H1 (cell line): ENCODE results near the gene PLA2R1. TPM values are rescaled to one million over a fixed set of nuclear protein-coding genes. Genes with fewer than 3 reads are reported as not detected.

ENCODE experiments used
- CTCF ChIA-PET: fragments of 300-600 bp; sonication (Branson Sonifier 250); formaldehyde crosslinking; loops from one replicate; lab custom pipeline; 2021; ENCODE audit not compliant: partially characterized antibody; lab: Charles Lee
- POLR2A ChIA-PET: fragments of 300-600 bp; sonication (Branson Sonifier 250); formaldehyde crosslinking; loops from one replicate; lab custom pipeline; 2021; ENCODE audit warnings: inconsistent platforms; ENCODE audit not compliant: partially characterized antibody; lab: Charles Lee
- DNase-seq, 2 experiments: peaks; one replicate each; pipeline versions ENCODE4 v3.0.0 to v3.0.0-alpha.2; 2010 to 2022; ENCODE audit warnings: low spot score in 2 of 2, low read depth in 1 of 2, mixed read lengths in 1 of 2
- FAIRE-seq: peaks from 2 replicates; lab custom pipeline; 2011; peaks lifted over from hg19 to GRCh38; lab: Jason Lieb, UNC
- H2AFZ ChIP-seq: 2 replicates; pipeline ENCODE4 v1.8.1; 2012; ENCODE audit warnings: low read length, inconsistent platforms
- H2AK5ac ChIP-seq: 2 replicates; pipeline ENCODE4 v1.6.1; 2013; ENCODE audit warnings: low read depth, low read length
- H2BK120ac ChIP-seq: replicated peaks from 2 replicates; pipeline ENCODE3; 2013; ENCODE audit warnings: low read depth, low read length, inconsistent platforms
- H2BK12ac ChIP-seq: 2 replicates; pipeline ENCODE4 v1.6.1; 2013; ENCODE audit warnings: low read depth, low read length
- H2BK15ac ChIP-seq: 2 replicates; pipeline ENCODE4 v1.6.1; 2013; ENCODE audit warnings: low read length
- H2BK20ac ChIP-seq: 2 replicates; pipeline ENCODE4 v1.6.1; 2013; ENCODE audit warnings: low read length
- H2BK5ac ChIP-seq: 2 replicates; pipeline ENCODE4 v1.6.1; 2013; ENCODE audit warnings: low read depth, low read length
- H3K14ac ChIP-seq: 2 replicates; pipeline ENCODE4 v1.6.1; 2013; ENCODE audit warnings: inconsistent platforms; ENCODE audit not compliant: insufficient read length
- H3K18ac ChIP-seq: 2 replicates; pipeline ENCODE4 v1.6.1; 2013; ENCODE audit warnings: low read length; ENCODE audit errors: extremely low read depth
- H3K23ac ChIP-seq: 2 replicates; pipeline ENCODE4 v1.6.1; 2013; ENCODE audit warnings: inconsistent platforms; ENCODE audit not compliant: insufficient read length
- H3K23me2 ChIP-seq: 2 replicates; pipeline ENCODE4 v1.6.1; 2013; ENCODE audit warnings: low read depth, low read length
- H3K27ac ChIP-seq: 2 replicates; pipeline ENCODE4 v1.6.1; 2011; ENCODE audit warnings: low read depth, low read length, inconsistent platforms
- H3K27me3 ChIP-seq, 4 experiments: replicated peaks in 1 of 4; 1 replicate in 1 of 4; 2 replicates in 3 of 4; pipeline versions ENCODE4 v1.6.1 to v1.8.1; 2011 to 2013; ENCODE audit warnings: low read length in 3 of 4, mild to moderate bottlenecking in 3 of 4, inconsistent platforms in 2 of 4, mixed read lengths in 2 of 4, moderate library complexity in 1 of 4; ENCODE audit not compliant: control insufficient read depth in 3 of 4, insufficient read depth in 3 of 4; ENCODE audit errors: extremely low read depth in 1 of 4
- H3K36me3 ChIP-seq, 4 experiments: 2 replicates each; pipeline versions ENCODE4 v1.6.1 to v1.8.1; 2011 to 2013; ENCODE audit warnings: mild to moderate bottlenecking in 4 of 4, low read length in 3 of 4, moderate library complexity in 2 of 4, control low read depth in 1 of 4, inconsistent platforms in 1 of 4; ENCODE audit not compliant: insufficient read depth in 4 of 4, control insufficient read depth in 2 of 4
- H3K4ac ChIP-seq: replicated peaks from 2 replicates; pipeline ENCODE3; 2013; ENCODE audit warnings: low read length, low read depth, mixed read lengths, inconsistent platforms; ENCODE audit not compliant: insufficient read length
- H3K4me1 ChIP-seq, 4 experiments: replicated peaks in 1 of 4; 1 replicate in 1 of 4; 2 replicates in 3 of 4; pipeline versions ENCODE4 v1.6.1 to v1.8.1; 2011 to 2013; ENCODE audit warnings: low read length in 3 of 4, inconsistent platforms in 2 of 4, mixed read lengths in 1 of 4; ENCODE audit not compliant: insufficient read depth in 4 of 4, control insufficient read depth in 3 of 4
- H3K4me2 ChIP-seq, 2 experiments: 2 replicates each; pipeline versions ENCODE4 v1.6.1 to v1.8.1; 2011 to 2013; ENCODE audit warnings: low read depth in 2 of 2, low read length in 2 of 2, control low read depth in 1 of 2, inconsistent platforms in 1 of 2, mild to moderate bottlenecking in 1 of 2; ENCODE audit not compliant: insufficient read depth in 1 of 2
- H3K4me3 ChIP-seq, 4 experiments: fragments of 200-600, 300-600 bp in 1 of 4; sonication (generic), shearing (Covaris generic), sonication (Bioruptor Twin) in 1 of 4; 2 replicates each; pipeline versions ENCODE4 v1.5.1 to v1.8.1; 2011 to 2016; ENCODE audit warnings: low read length in 4 of 4, low read depth in 3 of 4, control low read depth in 2 of 4, inconsistent platforms in 2 of 4, mild to moderate bottlenecking in 2 of 4, mixed read lengths in 1 of 4, moderate library complexity in 1 of 4; ENCODE audit not compliant: insufficient read depth in 2 of 4; ENCODE audit errors: extremely low read depth in 1 of 4
- H3K56ac ChIP-seq: replicated peaks from 2 replicates; pipeline ENCODE3; 2013; ENCODE audit warnings: low read depth, mild to moderate bottlenecking, mixed read lengths, low read length, inconsistent platforms; ENCODE audit not compliant: insufficient read length
- H3K79me1 ChIP-seq: 2 replicates; pipeline ENCODE4 v1.6.1; 2013; ENCODE audit warnings: low read depth, low read length, control low read depth
- H3K79me2 ChIP-seq, 2 experiments: 2 replicates each; pipeline versions ENCODE4 v1.6.1 to v1.8.1; 2012 to 2013; ENCODE audit warnings: low read length in 2 of 2, mild to moderate bottlenecking in 2 of 2, inconsistent platforms in 1 of 2; ENCODE audit not compliant: insufficient read depth in 2 of 2, control insufficient read depth in 1 of 2
- H3K9ac ChIP-seq, 4 experiments: replicated peaks in 1 of 4; 1 replicate in 1 of 4; 2 replicates in 3 of 4; pipeline versions ENCODE4 v1.6.1 to v1.8.1; 2011 to 2013; ENCODE audit warnings: low read depth in 3 of 4, low read length in 3 of 4, control low read depth in 2 of 4, mild to moderate bottlenecking in 2 of 4, moderate library complexity in 2 of 4, inconsistent platforms in 1 of 4; ENCODE audit errors: extremely low read depth in 1 of 4
- H3K9me3 ChIP-seq, 2 experiments: 2 replicates each; pipeline versions ENCODE4 v1.6.1 to v1.8.1; 2012 to 2013; ENCODE audit warnings: mild to moderate bottlenecking in 2 of 2, moderate library complexity in 2 of 2, control low read depth in 1 of 2, inconsistent platforms in 1 of 2, low read depth in 1 of 2, low read length in 1 of 2, mixed read lengths in 1 of 2; ENCODE audit not compliant: insufficient read depth in 2 of 2
- H4K20me1 ChIP-seq, 2 experiments: replicated peaks in 1 of 2; 2 replicates each; pipeline versions ENCODE3 to v1.8.1; 2011 to 2013; ENCODE audit warnings: inconsistent platforms in 2 of 2, low read length in 2 of 2, mild to moderate bottlenecking in 1 of 2; ENCODE audit not compliant: insufficient read depth in 2 of 2, control insufficient read depth in 1 of 2
- H4K5ac ChIP-seq: 2 replicates; pipeline ENCODE4 v1.6.1; 2013; ENCODE audit warnings: low read length, low read depth, mixed read lengths, inconsistent platforms; ENCODE audit not compliant: insufficient read length
- H4K8ac ChIP-seq: 2 replicates; pipeline ENCODE4 v1.8.0; 2013; ENCODE audit warnings: mild to moderate bottlenecking, moderate library complexity, low read length, inconsistent platforms; ENCODE audit not compliant: insufficient read depth; ENCODE audit errors: extremely low read depth
- H4K91ac ChIP-seq: replicated peaks from 2 replicates; pipeline ENCODE3; 2013; ENCODE audit warnings: low read length, mixed read lengths, inconsistent platforms; ENCODE audit not compliant: insufficient read length
- CEBPB ChIP-seq: IDR thresholded peaks from 2 replicates; pipeline ENCODE4 v1.6.1; 2012; ENCODE audit warnings: low read depth, low read length
- CHD2 ChIP-seq: IDR thresholded peaks from 2 replicates; pipeline ENCODE4 v1.6.1; 2012; ENCODE audit warnings: low read length, improper control_type of control experiment
- CREB1 ChIP-seq: IDR thresholded peaks from 2 replicates; pipeline ENCODE4 v1.6.1; 2012; ENCODE audit warnings: inconsistent platforms
- EZH2 ChIP-seq: fragments of 200-600 bp; sonication (generic); IDR thresholded peaks from 2 replicates; pipeline ENCODE4 v1.7.1; 2012; ENCODE audit warnings: low read depth, mild to moderate bottlenecking, moderate library complexity, low read length, inconsistent platforms; ENCODE audit not compliant: severe bottlenecking
- HDAC2 ChIP-seq, 2 experiments: fragments of 300-600 bp in 1 of 2; sonication (generic) in 1 of 2; IDR thresholded peaks; 2 replicates each; pipeline ENCODE4 v1.6.1; 2011 to 2012; ENCODE audit warnings: low read depth in 2 of 2, low read length in 2 of 2, mild to moderate bottlenecking in 2 of 2, moderate library complexity in 2 of 2, borderline replicate concordance in 1 of 2, inconsistent platforms in 1 of 2
- NRF1 ChIP-seq: IDR thresholded peaks from 2 replicates; pipeline ENCODE4 v1.6.1; 2011; ENCODE audit warnings: mild to moderate bottlenecking, low read depth, low read length, improper control_type of control experiment
- SP2 ChIP-seq: IDR thresholded peaks from 2 replicates; pipeline ENCODE4 v1.6.1; 2012; ENCODE audit warnings: mild to moderate bottlenecking, low read length, inconsistent platforms
- SRF ChIP-seq: IDR thresholded peaks from 2 replicates; pipeline ENCODE4 v1.6.1; 2011; ENCODE audit warnings: mild to moderate bottlenecking, low read depth, low read length, moderate library complexity
- TEAD4 ChIP-seq: IDR thresholded peaks from 2 replicates; pipeline ENCODE4 v1.6.1; 2012; ENCODE audit warnings: low read depth, low read length, inconsistent platforms, mixed read lengths
- ZNF274 ChIP-seq: IDR thresholded peaks from 2 replicates; pipeline ENCODE4 v1.7.0; 2012; ENCODE audit warnings: low read length, borderline replicate concordance; ENCODE audit errors: extremely low read depth
- WGBS, 2 experiments: shearing (Covaris generic) in 1 of 2; methylation state at CpG; one replicate each; pipeline versions ENCODE4 v1.1.6 to v1.1.7; 2013 to 2015; ENCODE audit warnings: low lambda C conversion rate in 2 of 2, mixed read lengths in 2 of 2, inconsistent platforms in 1 of 2, low coverage in 1 of 2, missing lambda C conversion rate in 1 of 2; ENCODE audit not compliant: insufficient replicate concordance in 2 of 2, insufficient coverage in 1 of 2, insufficient read length in 1 of 2; ENCODE audit errors: extremely low coverage in 1 of 2, missing lambda C conversion rate in 1 of 2; 5-methylcytosine and 5-hydroxymethylcytosine counted together
- polyA plus RNA-seq, 7 experiments: library from polyadenylated mRNA; depleted of rRNA in 3 of 7; stranded (reverse) in 5 of 7; unstranded in 2 of 7; fragments of >200 nt in 5 of 7; fragments of 200-250 nt in 2 of 7; gene quantifications; 1 replicate in 5 of 7; 2 replicates in 1 of 7; 4 replicates in 1 of 7; pipeline versions ENCODE4 v1.2.1 to v1.2.3, GENCODE V29; 2011 to 2013; ENCODE audit warnings: missing spikeins in 2 of 7, mixed read lengths in 2 of 7
- total RNA-seq: library from RNA; stranded (reverse); fragmentation: NEBNext Ultra II Directional; extraction: Animal tissue kit (Norgen Biotek cat#: 25700); gene quantifications from 2 replicates; pipeline ENCODE4 v1.2.1, GENCODE V29; 2021

Gene PLA2R1
- total and polyA plus RNA-seq, 2 of the 8 experiments (the other 6 are each of a cell fraction or from before 2014, with no cell fraction given): 0.65 to 1.5 TPM

DNA sequence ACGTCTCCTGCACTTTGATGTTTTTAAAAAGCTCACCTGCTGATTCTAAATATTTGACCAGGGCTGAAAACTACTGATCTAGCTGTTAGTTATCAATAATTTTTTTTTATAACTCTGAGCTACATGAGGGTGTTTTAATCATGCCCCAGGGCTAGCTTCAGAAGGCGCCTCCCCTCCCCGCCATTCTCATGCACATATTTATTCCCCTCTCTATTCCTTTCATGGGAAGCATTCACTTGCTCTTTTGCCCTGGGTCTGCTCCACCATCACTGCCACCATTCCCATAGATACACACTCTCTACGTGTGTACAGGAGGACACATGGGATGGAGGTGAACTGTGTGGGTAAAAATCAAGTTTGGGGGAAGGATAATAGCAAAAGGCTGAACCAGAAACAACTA, 101.0 kb downstream of the PLA2R1 start:
- no peak overlapping the region for H4K91ac ChIP-seq
- H3K56ac ChIP-seq: no peak overlapping the region
- H3K36me3 ChIP-seq: no peaks in the 10 kb centered on the region
- H2BK12ac ChIP-seq: no peak overlapping the region
- H2BK120ac ChIP-seq: no peak overlapping the region
- H3K4me2 ChIP-seq: no peak overlapping the region
- H3K27ac ChIP-seq: no peak overlapping the region
- H3K4me1 ChIP-seq: peaks cover 0 to 6% (median 1%) of the 10 kb centered on the region in 4 experiments; a peak in 2 of 7 replicates
- H2AK5ac ChIP-seq: no peak overlapping the region
- FAIRE-seq: no peak
- no peak overlapping the region for H3K4me3 ChIP-seq
- H3K18ac ChIP-seq: no peak overlapping the region
- no peaks in the 10 kb centered on the region for H3K27me3 ChIP-seq
- no peaks in the 10 kb centered on the region for H3K9me3 ChIP-seq
- H4K5ac ChIP-seq: no peak overlapping the region
- no peak overlapping the region for H3K4ac ChIP-seq
- peaks cover 0 to 2% of the 10 kb centered on the region in 2 experiments for H4K20me1 ChIP-seq
- H2BK20ac ChIP-seq: no peak overlapping the region
- CTCF ChIA-PET: interaction anchor here (0.8 to 1.5 kb wide), 4 partner anchors 22 to 1034 kb away, joined by 3 to 4 read pairs (median 3); no protein-coding TSS in a partner anchor
- no peak overlapping the region for H2AFZ ChIP-seq
- POLR2A ChIA-PET: no interaction called here
- no peak overlapping the region for H3K14ac ChIP-seq
- H2BK5ac ChIP-seq: no peak overlapping the region
- no peak overlapping the region for H3K9ac ChIP-seq
- TF ChIP-seq EZH2: no peak
- no peak for TF ChIP-seq SRF
- no peak for TF ChIP-seq ZNF274
- TF ChIP-seq CEBPB: no peak
- TF ChIP-seq CHD2: no peak
- no peak for TF ChIP-seq HDAC2 (IDR thresholded peaks at IDR 0.05; ENCODE audit: borderline replicate concordance in 1 of 2, low read depth in 2 of 2, low read length in 2 of 2)
- no peak for TF ChIP-seq TEAD4
- TF ChIP-seq SP2: no peak
- no peak for TF ChIP-seq CREB1
- no peak for TF ChIP-seq NRF1
- H3K79me2 ChIP-seq: no peaks in the 10 kb centered on the region
- DNase-seq: no peak
- H2BK15ac ChIP-seq: no peak overlapping the region
- no peaks in the 10 kb centered on the region for H3K79me1 ChIP-seq
- 72% methylated on average over 4 of the region's 4 CpGs; no CpG with 5 or more reads in 1 of the 2 experiments for WGBS, 2 experiments
- H4K8ac ChIP-seq: no peak overlapping the region
- H3K23ac ChIP-seq: no peak overlapping the region
- H3K23me2 ChIP-seq: no peaks in the 10 kb centered on the region
